ENCODE measurements around the gene ADA.
"Not testable (repeated sequence)": the region's sequence is repeated elsewhere in the genome, so short reads cannot be mapped to it uniquely, and the experiment has no call there.

ADA gene

GRCh38 chr20:44597930-44598329 is 53.6 kb downstream of the ADA start:
- DNase-seq: no peak

GRCh38 chr20:44597516-44597915 is 54.0 kb downstream of the ADA start:
- no peak for DNase-seq

- no peak for DNase-seq
These were observed 54.6 kb downstream of the ADA start for GRCh38 chr20:44596876-44597275.

GRCh38 chr20:44596010-44596409 is 55.5 kb downstream of the ADA start:
- no peak for DNase-seq

GRCh38 chr20:44594730-44595129 is 56.8 kb downstream of the ADA start:
- DNase-seq: no peak

GRCh38 chr20:44593751-44594150 is 57.7 kb downstream of the ADA start:
- DNase-seq: no peak

- DNase-seq: no peak
These were observed 59.1 kb downstream of the ADA start for GRCh38 chr20:44592366-44592765.

- no peak for DNase-seq
These were observed 60.3 kb downstream of the ADA start for GRCh38 chr20:44590980-44591778.

- no peak for DNase-seq
These were observed 62.0 kb downstream of the ADA start for GRCh38 chr20:44589537-44589936.

GRCh38 chr20:44588321-44588720 is 63.2 kb downstream of the ADA start:
- not testable (repeated sequence) for DNase-seq

- no peak for DNase-seq
These were observed 64.2 kb downstream of the ADA start for GRCh38 chr20:44587035-44587980.

GRCh38 chr20:44586289-44586911 is 65.1 kb downstream of the ADA start:
- DNase-seq: no peak

- DNase-seq: no peak
These were observed 66.2 kb downstream of the ADA start for GRCh38 chr20:44585057-44585963.

GRCh38 chr20:44584162-44584561 is 67.3 kb downstream of the ADA start:
- DNase-seq: no peak

- DNase-seq: no peak
These were observed 68.3 kb downstream of the ADA start for GRCh38 chr20:44583157-44583556.

GRCh38 chr20:44582311-44583025 is 69.0 kb downstream of the ADA start, which contains the start of gene PKIG:
Gene PKIG (plus strand): TSS chr20:44582579. CDS start chr20:44614557, 31,978 bp downstream.
- no peak for DNase-seq

- no peak for DNase-seq
These were observed 70.0 kb downstream of the ADA start for GRCh38 chr20:44581515-44581914.

- DNase-seq: no peak
These were observed 70.8 kb downstream of the ADA start for GRCh38 chr20:44580581-44581268.

- DNase-seq: no peak
These were observed 72.0 kb downstream of the ADA start for GRCh38 chr20:44579313-44580081.

GRCh38 chr20:44576297-44576696 is 75.2 kb downstream of the ADA start:
- no peak for DNase-seq
